Measurements from ENCODE around the gene FBXO41.

Gene FBXO41

GRCh38 chr2:73210696-73211095, 73.6 kb downstream of the FBXO41 start:
- no peak for DNase-seq
- H3F3A ChIP-seq (ENCODE audit: insufficient read depth, low read length): 0 out of 2 replicates have a peak, but pooled peaks cover 4% of the 10 kb centered on the region
- 0 out of 2 replicates have a peak, but pooled peaks cover 2% of the 10 kb centered on the region for H3K27me3 ChIP-seq (replicated peaks; ENCODE audit: insufficient read depth, low read length)
- H3K4me1 ChIP-seq (ENCODE audit: low read length): peaks cover 7% of the 10 kb centered on the region; the same call in 1 of the 2 replicates
- no peak overlapping the region for H3K9ac ChIP-seq (ENCODE audit: low read length)
- H3K79me2 ChIP-seq (ENCODE audit: low read length): peaks cover 16% of the 10 kb centered on the region
- TF ChIP-seq CTCF (IDR thresholded peaks at IDR 0.05; ENCODE audit: low read length): no peak
- no peak for TF ChIP-seq EZH2 (optimal IDR thresholded peaks at IDR 0.05; ENCODE audit: low read depth, low read length)
- TF ChIP-seq EZH2phosphoT487 (IDR thresholded peaks at IDR 0.05; ENCODE audit: low read length): no peak
- H3K36me3 ChIP-seq (replicated peaks; ENCODE audit: insufficient read depth, low read length): no peaks in the 10 kb centered on the region
- no peak overlapping the region for H3K4me2 ChIP-seq (ENCODE audit: low read depth, low read length)
- no peak overlapping the region for H3K27ac ChIP-seq (ENCODE audit: low read length)
- H2AFZ ChIP-seq (ENCODE audit: low read length): no peak overlapping the region
- no peaks in the 10 kb centered on the region for H3K9me3 ChIP-seq (replicated peaks; ENCODE audit: insufficient read depth, low read length)
- no peaks in the 10 kb centered on the region for H3K9me2 ChIP-seq (replicated peaks; ENCODE audit: insufficient read depth, low read length)
- H3K4me3 ChIP-seq (ENCODE audit: low read length): no peak overlapping the region
- no peaks in the 10 kb centered on the region for H4K20me1 ChIP-seq (ENCODE audit: insufficient read depth, low read length)

GRCh38 chr2:73210019-73210418, 74.3 kb downstream of the FBXO41 start:
- peaks cover 2% of the 10 kb centered on the region; the same call in 1 of the 2 replicates for H3K27me3 ChIP-seq (replicated peaks; ENCODE audit: insufficient read depth, low read length)
- no peak overlapping the region for H3K9ac ChIP-seq (ENCODE audit: low read length)
- H3K79me2 ChIP-seq (ENCODE audit: low read length): peaks cover 9% of the 10 kb centered on the region
- TF ChIP-seq EZH2 (optimal IDR thresholded peaks at IDR 0.05; ENCODE audit: low read depth, low read length) (no peak), CTCF (IDR thresholded peaks at IDR 0.05; ENCODE audit: low read length) (no peak), EZH2phosphoT487 (IDR thresholded peaks at IDR 0.05; ENCODE audit: low read length) (no peak)
- no peak overlapping the region for H3K4me2 ChIP-seq (ENCODE audit: low read depth, low read length)
- peaks cover 3% of the 10 kb centered on the region; the same call in 1 of the 2 replicates for H3K4me1 ChIP-seq (ENCODE audit: low read length)
- H3K4me3 ChIP-seq (ENCODE audit: low read length): no peak overlapping the region
- H3K27ac ChIP-seq (ENCODE audit: low read length): no peak overlapping the region
- no peaks in the 10 kb centered on the region for H3K9me3 ChIP-seq (replicated peaks; ENCODE audit: insufficient read depth, low read length)
- H3F3A ChIP-seq (ENCODE audit: insufficient read depth, low read length): 0 out of 2 replicates have a peak, but pooled peaks cover 4% of the 10 kb centered on the region
- no peaks in the 10 kb centered on the region for H3K36me3 ChIP-seq (replicated peaks; ENCODE audit: insufficient read depth, low read length)
- DNase-seq: no peak
- H3K9me2 ChIP-seq (replicated peaks; ENCODE audit: insufficient read depth, low read length): no peaks in the 10 kb centered on the region
- no peak overlapping the region for H2AFZ ChIP-seq (ENCODE audit: low read length)
- H4K20me1 ChIP-seq (ENCODE audit: insufficient read depth, low read length): no peaks in the 10 kb centered on the region

DNA sequence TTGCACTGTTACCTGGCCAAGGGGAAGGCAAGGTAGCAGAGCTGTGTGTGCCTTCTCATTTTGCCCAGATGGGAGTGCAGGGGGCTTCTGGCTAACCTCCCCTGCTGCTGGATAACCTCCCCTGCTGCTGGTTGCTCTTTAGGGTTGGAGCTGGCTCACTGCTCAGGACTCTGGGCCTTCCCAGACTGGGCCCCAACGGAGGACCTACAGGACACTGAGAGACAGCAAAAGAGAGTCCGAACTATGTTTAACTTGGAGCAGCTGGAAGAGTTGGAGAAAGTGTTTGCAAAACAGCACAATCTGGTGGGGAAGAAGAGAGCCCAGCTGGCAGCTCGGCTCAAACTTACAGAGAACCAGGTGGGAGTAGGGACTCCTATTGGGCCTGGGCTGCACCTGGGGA, 76.0 kb downstream of the FBXO41 start:
- Histone ChIP-seq H3K79me2 (ENCODE audit: low read length) (no peaks in the 10 kb centered on the region), H4K20me1 (ENCODE audit: insufficient read depth, low read length) (no peaks in the 10 kb centered on the region), H3K9me2 (replicated peaks; ENCODE audit: insufficient read depth, low read length) (no peaks in the 10 kb centered on the region), H3K9ac (ENCODE audit: low read length) (no peak overlapping the region), H3K36me3 (replicated peaks; ENCODE audit: insufficient read depth, low read length) (no peaks in the 10 kb centered on the region), H3K4me3 (ENCODE audit: low read length) (no peak overlapping the region), H3K27ac (ENCODE audit: low read length) (no peak overlapping the region), H3K9me3 (replicated peaks; ENCODE audit: insufficient read depth, low read length) (no peaks in the 10 kb centered on the region), H3K4me1 (ENCODE audit: low read length) (no peaks in the 10 kb centered on the region), H3F3A (ENCODE audit: insufficient read depth, low read length) (0 out of 2 replicates have a peak, but pooled peaks cover 2% of the 10 kb centered on the region), H3K4me2 (ENCODE audit: low read depth, low read length) (no peak overlapping the region), H3K27me3 (replicated peaks; ENCODE audit: insufficient read depth, low read length) (peaks cover 2% of the 10 kb centered on the region; the same call in 1 of the 2 replicates), H2AFZ (ENCODE audit: low read length) (no peak overlapping the region)
- no peak for DNase-seq
- no peak for TF ChIP-seq EZH2phosphoT487 (IDR thresholded peaks at IDR 0.05; ENCODE audit: low read length)

DNA sequence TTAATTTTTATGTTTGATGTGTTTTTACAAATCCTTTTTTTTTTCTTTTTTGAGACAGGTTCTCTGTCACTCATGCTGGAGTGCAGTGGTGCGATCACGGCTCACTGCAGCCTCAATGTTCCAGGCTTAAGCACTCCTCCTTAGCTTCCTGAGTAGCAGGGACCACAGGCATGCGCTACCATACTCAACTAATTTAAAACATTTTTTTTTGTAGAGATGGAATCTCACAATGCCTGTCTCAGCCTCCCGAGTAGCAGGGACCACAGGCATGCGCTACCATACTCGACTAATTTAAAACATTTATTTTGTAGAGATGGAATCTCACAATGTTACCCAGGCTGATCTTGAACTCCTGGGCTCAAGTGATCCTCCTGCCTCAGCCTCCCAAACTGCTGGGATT, 78.7 kb downstream of the FBXO41 start:
- H3K79me2 ChIP-seq (ENCODE audit: low read length): no peaks in the 10 kb centered on the region
- TF ChIP-seq EZH2 (optimal IDR thresholded peaks at IDR 0.05; ENCODE audit: low read depth, low read length) (no peak), CTCF (IDR thresholded peaks at IDR 0.05; ENCODE audit: low read length) (no peak), EZH2phosphoT487 (IDR thresholded peaks at IDR 0.05; ENCODE audit: low read length) (no peak)
- no peaks in the 10 kb centered on the region for H3K9me2 ChIP-seq (replicated peaks; ENCODE audit: insufficient read depth, low read length)
- H3K27me3 ChIP-seq (replicated peaks; ENCODE audit: insufficient read depth, low read length): peaks cover 2% of the 10 kb centered on the region; the same call in 1 of the 2 replicates
- DNase-seq: no peak
- H2AFZ ChIP-seq (ENCODE audit: low read length): no peak overlapping the region
- no peaks in the 10 kb centered on the region for H3K9me3 ChIP-seq (replicated peaks; ENCODE audit: insufficient read depth, low read length)
- H3K27ac ChIP-seq (ENCODE audit: low read length): no peak overlapping the region
- H3K9ac ChIP-seq (ENCODE audit: low read length): no peak overlapping the region
- H3F3A ChIP-seq (ENCODE audit: insufficient read depth, low read length): no peaks in the 10 kb centered on the region
- no peaks in the 10 kb centered on the region for H3K36me3 ChIP-seq (replicated peaks; ENCODE audit: insufficient read depth, low read length)
- no peaks in the 10 kb centered on the region for H4K20me1 ChIP-seq (ENCODE audit: insufficient read depth, low read length)
- H3K4me1 ChIP-seq (ENCODE audit: low read length): no peaks in the 10 kb centered on the region
- H3K4me2 ChIP-seq (ENCODE audit: low read depth, low read length): no peak overlapping the region
- H3K4me3 ChIP-seq (ENCODE audit: low read length): no peak overlapping the region

Measured in MM.1S (cell line).